Adrenal gland (tissue), 5 donors: Measurements from ENCODE around the gene FPGT.
"Not testable (repeated sequence)": the region's sequence is repeated elsewhere in the genome, so short reads cannot be mapped to it uniquely, and the experiment has no call there.

Experiments
- CTCF ChIP-seq, 6 experiments: fragments of 450-650 bp in 4 of 6; fragments of 200-600 bp in 2 of 6; sonication (generic) in 1 of 6; IDR thresholded peaks; 1 replicate in 5 of 6; 2 replicates in 1 of 6; pipeline versions ENCODE4 v1.5.1 to v1.8.0; 2016 to 2021; ENCODE audit warnings: antibody characterized with exemption in 6 of 6, mild to moderate bottlenecking in 2 of 6, moderate library complexity in 1 of 6
- POLR2A ChIP-seq, 2 donors: fragments of 450-650 bp; IDR thresholded peaks; one replicate each; pipeline ENCODE4 v1.6.1; 2017; ENCODE audit warnings: antibody characterized with exemption in 2 of 2, mild to moderate bottlenecking in 2 of 2, moderate library complexity in 1 of 2
- donor health status: DM: no; HTN: no; CAD: no.

DNA sequence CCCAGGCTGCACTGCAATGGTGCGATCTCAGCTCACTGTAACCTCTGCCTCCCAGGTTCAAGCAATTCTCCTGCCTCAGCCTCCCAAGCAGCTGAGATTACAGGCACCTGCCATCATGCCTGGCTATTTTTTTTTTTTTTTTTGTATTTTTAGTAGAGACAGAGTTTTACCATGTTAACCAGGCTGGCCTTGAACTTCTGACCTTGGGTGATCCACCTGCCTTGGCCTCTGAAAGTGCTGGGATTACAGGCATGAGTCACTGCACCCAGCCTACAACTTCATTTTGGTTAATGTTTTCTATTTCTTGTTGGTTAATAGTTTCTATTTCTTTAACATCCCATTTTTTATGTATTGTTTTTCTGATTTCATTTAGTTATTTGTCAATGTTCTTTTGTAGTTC lies 23.6 kb upstream of the FPGT start:
- not testable (repeated sequence) for TF ChIP-seq POLR2A, CTCF (IDR thresholded peaks at IDR 0.05)
